Activated CD8-positive, alpha-beta T cell treated with anti-CD3 and anti-CD28 coated beads for 36 hours (primary cell): ENCODE results near the gene CHTOP. TPM values are rescaled to one million over a fixed set of nuclear protein-coding genes. Genes with fewer than 3 reads are reported as not detected.
A peak's percentile ranks its signal among the peaks of the same experiment; 100 is the strongest.

Experiments used
- ATAC-seq: fragments of 200-7000 bp; cut with Tn5 transposase; one replicate; pipeline ENCODE4 v1.10.0; 2021; ENCODE audit warnings: mild to moderate bottlenecking, moderate library complexity
- CTCF ChIA-PET: fragments of 350-600 bp; sonication (Branson Sonifier 250); formaldehyde crosslinking; loops from one replicate; lab custom pipeline; 2021; ENCODE audit warnings: antibody characterized with exemption; lab: Charles Lee
- POLR2A ChIA-PET: fragments of 350-600 bp; sonication (Branson Sonifier 250); formaldehyde crosslinking; loops from one replicate; lab custom pipeline; 2021; ENCODE audit warnings: antibody characterized with exemption; lab: Charles Lee
- DNase-seq: peaks from one replicate; pipeline ENCODE4 v3.0.0-alpha.2; 2020
- H3K27ac Mint-ChIP-seq: one replicate; pipeline ENCODE4 v1.8.0; 2021; ENCODE audit warnings: mild to moderate bottlenecking, mixed read lengths
- H3K27me3 Mint-ChIP-seq: one replicate; pipeline ENCODE4 v1.8.0; 2021; ENCODE audit warnings: mixed read lengths
- H3K36me3 Mint-ChIP-seq: one replicate; pipeline ENCODE4 v1.8.0; 2021; ENCODE audit warnings: low read depth, mixed read lengths
- H3K4me1 Mint-ChIP-seq: one replicate; pipeline ENCODE4 v1.8.0; 2021; ENCODE audit warnings: low read depth, mixed read lengths
- H3K4me3 Mint-ChIP-seq: one replicate; pipeline ENCODE4 v1.8.0; 2021; ENCODE audit warnings: mild to moderate bottlenecking, moderate library complexity, mixed read lengths
- H3K9me3 Mint-ChIP-seq: one replicate; pipeline ENCODE4 v1.8.0; 2021; ENCODE audit warnings: mixed read lengths
- CTCF ChIP-seq: fragments of 200-600 bp; IDR thresholded peaks from one replicate; pipeline ENCODE4 v1.8.0; 2022; ENCODE audit warnings: antibody characterized with exemption, mild to moderate bottlenecking
- intact Hi-C: fragments of 100-400 bp; cut with micrococcal nuclease; formaldehyde crosslinking; loops from one replicate; pipeline ENCODE4 v1.10.0; 2022
- total RNA-seq, 2 experiments: library from RNA; stranded (reverse); gene quantifications; one replicate each; pipeline ENCODE4 v1.2.3, GENCODE V29; 2021

The CHTOP gene
- total RNA-seq, 2 experiments from 2014 or later = 76.8 to 83.2 TPM

GRCh38 chr1:153646672-153647345 is 12.9 kb downstream of the CHTOP start:
- ChIA-PET CTCF (interaction anchor here (0.7 to 1.4 kb wide), 2 partner anchors 136 kb away, joined by 3 to 4 read pairs; no protein-coding TSS in a partner anchor), POLR2A (interaction anchor here (0.6 to 7.7 kb wide), 6 partner anchors 8 to 36 kb away, joined by 3 to 72 read pairs (median 4); partner anchors contain the start of gene CHTOP)
- Mint-ChIP-seq H3K27me3 (no peaks in the 10 kb centered on the region), H3K4me1 (peaks cover 65% of the 10 kb centered on the region), H3K9me3 (no peaks in the 10 kb centered on the region), H3K4me3 (no peak overlapping the region), H3K36me3 (peaks cover 58% of the 10 kb centered on the region), H3K27ac (peak overlapping the region; percentile 74)
- intact Hi-C loops = no loop called here
- DNase-seq = no peak
- TF ChIP-seq CTCF = no peak
- no peak for ATAC-seq

GRCh38 chr1:153647346-153647714 is 13.5 kb downstream of the CHTOP start:
- no peak for ATAC-seq
- intact Hi-C loops = no loop called here
- ChIA-PET CTCF (interaction anchor here (0.9 to 1.4 kb wide), 2 partner anchors 115 to 137 kb away, joined by 4 read pairs; no protein-coding TSS in a partner anchor), POLR2A (interaction anchor here (0.7 to 7.7 kb wide), 7 partner anchors 8 to 75 kb away, joined by 3 to 72 read pairs (median 3); partner anchors contain the start of genes CHTOP and SNAPIN)
- Mint-ChIP-seq H3K27ac (peak overlapping the region; percentile 74), H3K27me3 (no peaks in the 10 kb centered on the region), H3K9me3 (no peaks in the 10 kb centered on the region), H3K36me3 (peaks cover 54% of the 10 kb centered on the region), H3K4me1 (peaks cover 61% of the 10 kb centered on the region), H3K4me3 (no peak overlapping the region)
- TF ChIP-seq CTCF = no peak
- no peak for DNase-seq

- peaks cover 56% of the 10 kb centered on the region for H3K4me1 Mint-ChIP-seq
- H3K4me3 Mint-ChIP-seq = no peak overlapping the region
- ChIA-PET POLR2A (interaction anchor here (0.7 to 7.7 kb wide), 8 partner anchors 9 to 76 kb away, joined by 3 to 72 read pairs (median 3); partner anchors contain the start of genes CHTOP and SNAPIN), CTCF (interaction anchor here (0.9 to 1.5 kb wide), 3 partner anchors 24 to 138 kb away, joined by 4 to 6 read pairs (median 4); partner anchors contain the start of gene ILF2)
- peak overlapping the region; percentile 86 for H3K27ac Mint-ChIP-seq
- intact Hi-C loops = no loop called here
- no peaks in the 10 kb centered on the region for H3K9me3 Mint-ChIP-seq
- DNase-seq (no peak), ATAC-seq (no peak)
- H3K36me3 Mint-ChIP-seq = peaks cover 47% of the 10 kb centered on the region
- TF ChIP-seq CTCF = no peak
- no peaks in the 10 kb centered on the region for H3K27me3 Mint-ChIP-seq
Measured at GRCh38 chr1:153648000-153648643, 14.3 kb downstream of the CHTOP start.

- Mint-ChIP-seq H3K27ac (peak overlapping the region; percentile 86), H3K9me3 (no peaks in the 10 kb centered on the region), H3K27me3 (no peaks in the 10 kb centered on the region), H3K4me3 (no peak overlapping the region), H3K36me3 (peaks cover 36% of the 10 kb centered on the region), H3K4me1 (peaks cover 48% of the 10 kb centered on the region)
- POLR2A ChIA-PET = interaction anchor here (0.8 to 7.7 kb wide), 8 partner anchors 10 to 341 kb away, joined by 3 to 72 read pairs (median 4); partner anchors contain the start of genes CHTOP and RPS27
- intact Hi-C loops = no loop called here
- DNase-seq (no peak), ATAC-seq (peak; percentile 65)
- TF ChIP-seq CTCF = no peak
- CTCF ChIA-PET = interaction anchor here (1.0 to 1.5 kb wide), 2 partner anchors 15 to 22 kb away, joined by 4 to 6 read pairs; partner anchors contain the start of genes CHTOP and ILF2
Measured at GRCh38 chr1:153649137-153649862, 15.4 kb downstream of the CHTOP start.
